ENCODE data around the gene FBN1.

DNA sequence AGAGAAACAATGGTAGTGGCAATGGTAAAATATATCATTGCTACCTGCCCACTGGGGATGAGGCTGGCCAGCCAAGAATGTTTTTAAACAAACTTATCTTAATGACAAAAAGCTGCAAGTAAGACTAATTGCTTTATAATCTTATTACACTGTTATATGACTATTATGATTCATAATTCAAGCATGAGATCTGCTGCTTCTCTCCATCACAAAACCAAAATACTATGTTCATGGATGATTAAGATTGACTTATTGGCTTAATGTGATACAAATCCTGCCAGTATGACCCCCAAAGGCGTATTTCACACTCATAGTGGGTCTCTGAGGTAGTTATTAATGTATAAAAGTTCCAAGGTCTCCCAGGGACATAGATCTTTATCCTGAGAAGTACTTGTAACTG is 52.6 kb downstream of the FBN1 start:
- no peak for TF ChIP-seq CTCF (IDR thresholded peaks at IDR 0.05)
- no peak for TF ChIP-seq POLR2AphosphoS5 (IDR thresholded peaks at IDR 0.05)
- no peak for TF ChIP-seq EP300 (IDR thresholded peaks at IDR 0.05)

Data from upper lobe of left lung (tissue), 4 donors.